Ovary (tissue), 9 donors: ENCODE data around the gene TNFAIP3. TPM values are rescaled to one million over a fixed set of nuclear protein-coding genes. Genes with fewer than 3 reads are reported as not detected.

Experiments used
- DNase-seq, 5 donors: peaks; one replicate each; pipeline ENCODE4 v3.0.0-alpha.2; 2019 to 2020
- H3K27ac ChIP-seq, 2 donors: fragments of 200-600 bp; one replicate each; pipeline versions ENCODE4 v1.5.1 to v1.8.0; 2019 to 2022
- H3K27me3 ChIP-seq: fragments of 200-600 bp; one replicate; pipeline ENCODE4 v1.8.0; 2022
- H3K36me3 ChIP-seq: fragments of 200-600 bp; sonication (generic); one replicate; pipeline ENCODE4 v1.5.1; 2019
- H3K4me1 ChIP-seq: one replicate; pipeline ENCODE4 v1.8.1; 2013; ENCODE audit warnings: mild to moderate bottlenecking, moderate library complexity; ENCODE audit not compliant: insufficient read depth
- H3K4me3 ChIP-seq: fragments of 200-600 bp; sonication (generic); one replicate; pipeline ENCODE4 v1.5.1; 2017
- H3K9me3 ChIP-seq, 2 donors: fragments of 200-600 bp in 1 of 2; sonication (generic) in 1 of 2; one replicate each; pipeline versions ENCODE4 v1.5.1 to v1.8.1; 2013 to 2019; ENCODE audit warnings: mild to moderate bottlenecking in 1 of 2, moderate library complexity in 1 of 2
- EP300 ChIP-seq: sonication (generic); formaldehyde crosslinking; IDR thresholded peaks from one replicate; pipeline ENCODE4 v1.6.1; 2017; ENCODE audit warnings: antibody characterized with exemption
- POLR2A ChIP-seq: fragments of 450-650 bp; IDR thresholded peaks from one replicate; pipeline ENCODE4 v1.6.1; 2017; ENCODE audit warnings: antibody characterized with exemption, mild to moderate bottlenecking, moderate library complexity
- WGBS, 3 donors: extraction: QIAGEN DNeasy Blood & Tissue Kit in 1 of 3; methylation state at CpG; one replicate each; pipeline versions ENCODE4 v1.1.5 to v1.1.7; 2013 to 2017; 5-methylcytosine and 5-hydroxymethylcytosine counted together
- intact Hi-C, 4 donors: fragments of 100-400 bp; cut with DNase I; formaldehyde crosslinking; loops; one replicate each; pipeline versions ENCODE4 v1.11.0 to v1.15.1; 2022 to 2023
- polyA plus RNA-seq, 2 donors: library from polyadenylated mRNA; stranded (reverse); fragments of 200-250 nt in 1 of 2; fragments of 350-450 nt in 1 of 2; fragmentation: Illumina TruSeq in 1 of 2; extraction: RNeasy Lipid Tissue Mini Kit (QIAGEN cat#74804) in 1 of 2; gene quantifications; one replicate each; pipeline ENCODE4 v1.2.3, GENCODE V29; 2013 to 2014
- total RNA-seq, 7 donors: library from RNA; depleted of rRNA in 2 of 7; stranded (reverse); fragments of >200 nt in 2 of 7; fragmentation: NEBNext Ultra II Directional in 3 of 7; extraction: Animal tissue kit (Norgen Biotek cat#: 25700) in 3 of 7; gene quantifications; one replicate each; pipeline versions ENCODE4 v1.1.0 to v1.2.4, GENCODE V29; 2016 to 2023
- TF ChIP-seq, protein P1 (sequence below), 3 donors: fragments of 450-650 bp in 2 of 3; fragments of 200-600 bp in 1 of 3; IDR thresholded peaks; one replicate each; pipeline versions ENCODE4 v1.5.1 to v1.8.0; 2016 to 2022; ENCODE audit warnings: antibody characterized with exemption in 3 of 3, mild to moderate bottlenecking in 1 of 3
- donor health status: DM: no; HTN: no; CAD: no; lungs with moderate emphysema.
- donor health status: DM: no; HTN: no; CAD: no.
- donor health status: Bipolar disorder and iron deficiency.
- donor health status: DM: yes; HTN: yes; CAD: no.
- donor health status: DM: no; HTN: no; CAD: no.
- donor health status: DM: yes; HTN: yes; CAD: no.

The TNFAIP3 gene
- total and polyA plus RNA-seq, 9 donors = 35.4 to 206 (median 96.6) TPM

DNA sequence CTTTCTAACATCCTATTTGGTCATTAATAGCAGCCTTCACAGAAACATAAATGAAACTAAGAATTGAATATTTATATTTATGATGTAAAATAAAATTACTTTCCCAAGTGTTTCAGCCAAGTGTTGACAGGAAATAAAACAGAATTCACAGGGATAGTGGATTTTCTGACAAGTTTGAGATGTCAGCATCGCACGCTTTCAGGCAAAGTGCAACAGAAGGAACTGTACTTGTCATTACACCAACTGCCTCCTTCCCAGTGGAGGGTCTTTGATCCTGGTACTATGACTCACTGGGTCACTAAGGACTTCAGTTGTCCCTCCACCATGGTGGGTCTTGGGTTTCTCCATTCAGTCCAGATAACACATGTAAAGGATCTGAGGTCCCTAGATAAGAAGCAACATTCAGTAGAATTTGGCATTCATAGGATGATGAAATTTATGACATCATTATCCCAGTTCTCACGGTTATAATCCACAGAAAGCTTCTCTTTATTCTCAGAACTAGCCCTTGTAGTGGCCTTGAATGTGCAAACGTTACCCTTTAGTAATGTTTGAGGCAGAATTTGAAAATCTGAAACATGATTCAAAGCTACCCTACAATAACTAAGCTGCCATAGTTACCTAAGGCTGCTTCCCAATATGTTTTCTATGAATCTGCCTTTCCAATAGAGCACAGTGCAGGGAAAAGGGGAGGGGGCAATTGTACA, 3.8 kb upstream of the TNFAIP3 start:
- DNase-seq = peak in 1 of 5 donors; percentile 36
- TF ChIP-seq EP300 (no peak), POLR2A (no peak)
- TF ChIP-seq, protein P1, sequence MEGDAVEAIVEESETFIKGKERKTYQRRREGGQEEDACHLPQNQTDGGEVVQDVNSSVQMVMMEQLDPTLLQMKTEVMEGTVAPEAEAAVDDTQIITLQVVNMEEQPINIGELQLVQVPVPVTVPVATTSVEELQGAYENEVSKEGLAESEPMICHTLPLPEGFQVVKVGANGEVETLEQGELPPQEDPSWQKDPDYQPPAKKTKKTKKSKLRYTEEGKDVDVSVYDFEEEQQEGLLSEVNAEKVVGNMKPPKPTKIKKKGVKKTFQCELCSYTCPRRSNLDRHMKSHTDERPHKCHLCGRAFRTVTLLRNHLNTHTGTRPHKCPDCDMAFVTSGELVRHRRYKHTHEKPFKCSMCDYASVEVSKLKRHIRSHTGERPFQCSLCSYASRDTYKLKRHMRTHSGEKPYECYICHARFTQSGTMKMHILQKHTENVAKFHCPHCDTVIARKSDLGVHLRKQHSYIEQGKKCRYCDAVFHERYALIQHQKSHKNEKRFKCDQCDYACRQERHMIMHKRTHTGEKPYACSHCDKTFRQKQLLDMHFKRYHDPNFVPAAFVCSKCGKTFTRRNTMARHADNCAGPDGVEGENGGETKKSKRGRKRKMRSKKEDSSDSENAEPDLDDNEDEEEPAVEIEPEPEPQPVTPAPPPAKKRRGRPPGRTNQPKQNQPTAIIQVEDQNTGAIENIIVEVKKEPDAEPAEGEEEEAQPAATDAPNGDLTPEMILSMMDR (IDR thresholded peaks at IDR 0.05) = no peak
- Histone ChIP-seq H3K4me1 (peaks cover 6% of the 10 kb centered on the region), H3K9me3 (no peaks in the 10 kb centered on the region), H3K27ac (peak overlapping the region in 1 of 2 donors; percentile 64), H3K4me3 (no peak overlapping the region), H3K27me3 (no peaks in the 10 kb centered on the region), H3K36me3 (no peaks in the 10 kb centered on the region)
- intact Hi-C loops = loop anchor here in 1 of 4 donors (10.0 kb wide), 1 partner anchor 58 kb away; no protein-coding TSS in a partner anchor
- 44 to 48% (median 47%) methylated on average over 4 of the region's 4 CpGs for WGBS, 3 donors

GRCh38 chr6:137864812-137865508, 2.1 kb upstream of the TNFAIP3 start:
- intact Hi-C loops = loop anchor here in 3 of 4 donors (5.0 to 10.0 kb wide), 5 partner anchors 43 to 158 kb away; no protein-coding TSS in a partner anchor
- Histone ChIP-seq H3K27ac (no peak overlapping the region), H3K27me3 (no peaks in the 10 kb centered on the region), H3K36me3 (no peaks in the 10 kb centered on the region), H3K4me1 (peaks cover 8% of the 10 kb centered on the region), H3K9me3 (no peaks in the 10 kb centered on the region), H3K4me3 (no peak overlapping the region)
- TF ChIP-seq EP300 (no peak), POLR2A (no peak)
- TF ChIP-seq, protein P1 (IDR thresholded peaks at IDR 0.05) = no peak
- no peak for DNase-seq
- 82 to 89% (median 86%) methylated on average over 4 of the region's 4 CpGs for WGBS, 3 donors

DNA sequence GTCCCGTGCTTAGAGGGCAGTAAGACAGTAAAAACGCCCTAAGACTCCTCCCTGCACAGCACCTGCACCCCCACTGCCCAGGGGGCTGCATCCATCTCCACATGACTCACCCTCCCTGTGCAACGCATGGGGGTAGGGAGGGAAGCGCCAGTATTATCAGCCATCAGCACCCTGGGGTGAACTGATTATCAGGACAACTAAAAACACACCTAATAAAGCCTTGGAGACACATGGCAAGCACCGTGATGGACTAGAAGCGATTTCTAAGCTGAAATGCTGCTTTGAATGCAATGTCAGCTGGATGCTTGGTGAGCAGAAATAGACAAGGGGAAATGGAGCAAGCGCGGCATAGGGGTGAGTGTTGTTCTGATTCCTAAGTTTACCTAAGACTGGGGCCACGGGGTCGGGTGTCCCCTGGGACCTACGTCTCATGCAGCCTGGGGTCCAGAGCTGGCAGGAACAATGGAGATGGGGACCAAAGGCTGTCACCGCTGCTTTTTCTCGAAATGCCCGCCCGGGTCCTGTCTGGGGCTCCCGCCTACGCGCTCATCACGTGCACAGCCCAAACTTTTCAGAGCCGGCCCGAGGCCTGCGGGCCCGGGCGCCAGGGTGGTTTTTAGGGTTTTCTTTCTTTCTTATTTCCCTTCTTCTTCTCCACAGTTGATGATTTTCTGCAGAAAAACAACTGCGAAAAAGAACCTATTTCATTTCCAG, 702 bp upstream of the TNFAIP3 start:
- Histone ChIP-seq H3K4me1 (peaks cover 8% of the 10 kb centered on the region), H3K36me3 (no peaks in the 10 kb centered on the region), H3K4me3 (peak overlapping the region; percentile 93), H3K27ac (peak overlapping the region; percentile 74 to 77), H3K9me3 (no peaks in the 10 kb centered on the region), H3K27me3 (no peaks in the 10 kb centered on the region)
- TF ChIP-seq EP300 = no peak
- TF ChIP-seq, protein P1 (IDR thresholded peaks at IDR 0.05) = no peak
- TF ChIP-seq POLR2A = no peak
- DNase-seq = peak in 3 of 5 donors; percentile 53 to 69 (median 69)
- intact Hi-C loops = loop anchor here in 3 of 4 donors (2.0 to 10.0 kb wide), 6 partner anchors 44 to 160 kb away; no protein-coding TSS in a partner anchor
- 9 to 10% (median 9%) methylated on average over 25 of the region's 25 CpGs for WGBS, 3 donors
